GM21825 (cell line): ENCODE results near the gene TMEM209.

ENCODE experiments used
- ATAC-seq: cut with Tn5 transposase; IDR thresholded peaks from one replicate; pipeline ENCODE4 v1.9.1; 2021; ENCODE audit warnings: mild to moderate bottlenecking, moderate library complexity; ENCODE audit not compliant: unreplicated experiment

TMEM209 gene

GRCh38 chr7:130144312-130145171 lies 60.7 kb downstream of the TMEM209 start:
- ATAC-seq: no peak

GRCh38 chr7:130143986-130144311 lies 61.3 kb downstream of the TMEM209 start:
- ATAC-seq: no peak

- no peak for ATAC-seq
Observed at GRCh38 chr7:130143334-130143732, 61.9 kb downstream of the TMEM209 start.

GRCh38 chr7:130142654-130143333 lies 62.4 kb downstream of the TMEM209 start:
- no peak for ATAC-seq

- ATAC-seq: no peak
Observed at GRCh38 chr7:130141884-130142653, 63.1 kb downstream of the TMEM209 start.

- peak; percentile 58 for ATAC-seq
Observed at GRCh38 chr7:130141161-130141883, 63.9 kb downstream of the TMEM209 start.

- no peak for ATAC-seq
Observed at GRCh38 chr7:130140551-130141160, 64.5 kb downstream of the TMEM209 start.

GRCh38 chr7:130139193-130139960 lies 65.8 kb downstream of the TMEM209 start:
- no peak for ATAC-seq

- no peak for ATAC-seq
Observed at GRCh38 chr7:130137207-130137606, 68.0 kb downstream of the TMEM209 start.

GRCh38 chr7:130136579-130137167 lies 68.5 kb downstream of the TMEM209 start:
- no peak for ATAC-seq

GRCh38 chr7:130135208-130136205 lies 69.7 kb downstream of the TMEM209 start:
- no peak for ATAC-seq

- no peak for ATAC-seq
Observed at GRCh38 chr7:130134726-130135125, 70.5 kb downstream of the TMEM209 start.

GRCh38 chr7:130134106-130134636 lies 71.0 kb downstream of the TMEM209 start:
- ATAC-seq: no peak

GRCh38 chr7:130133029-130133782 lies 72.0 kb downstream of the TMEM209 start:
- no peak for ATAC-seq

- no peak for ATAC-seq
Observed at GRCh38 chr7:130131964-130132875, 73.0 kb downstream of the TMEM209 start.

- no peak for ATAC-seq
Observed at GRCh38 chr7:130131191-130131834, 73.9 kb downstream of the TMEM209 start.
